Measurements from ENCODE around the gene BRICD5. TPM values are rescaled to one million over a fixed set of nuclear protein-coding genes. Genes with fewer than 3 reads are reported as not detected.

Gene BRICD5
- total RNA-seq, 3 donors from 2014 or later: 6.4 to 8.2 (median 6.8) TPM

- H3K9me3 Mint-ChIP-seq: no peaks in the 10 kb centered on the region
- peaks cover 23% of the 10 kb centered on the region for H3K36me3 Mint-ChIP-seq (ENCODE audit: insufficient read depth)
- H3K4me3 Mint-ChIP-seq: no peak overlapping the region
- no peaks in the 10 kb centered on the region for H3K27me3 Mint-ChIP-seq (ENCODE audit: low read depth)
- DNase-seq: no peak
- H3K4me1 Mint-ChIP-seq (ENCODE audit: low read depth): no peaks in the 10 kb centered on the region
- ATAC-seq: no peak
Observed at GRCh38 chr16:2233046-2233775, 22.5 kb upstream of the BRICD5 start.

- DNase-seq (no peak), ATAC-seq (no peak)
- H3K36me3 Mint-ChIP-seq (ENCODE audit: insufficient read depth): peaks cover 25% of the 10 kb centered on the region
- no peaks in the 10 kb centered on the region for H3K4me1 Mint-ChIP-seq (ENCODE audit: low read depth)
- no peaks in the 10 kb centered on the region for H3K9me3 Mint-ChIP-seq
- no peaks in the 10 kb centered on the region for H3K27me3 Mint-ChIP-seq (ENCODE audit: low read depth)
- H3K4me3 Mint-ChIP-seq: no peak overlapping the region
Observed at GRCh38 chr16:2232094-2232990, 21.7 kb upstream of the BRICD5 start.

- no peak for ATAC-seq
- H3K36me3 Mint-ChIP-seq (ENCODE audit: insufficient read depth): peaks cover 27% of the 10 kb centered on the region
- peaks cover 2% of the 10 kb centered on the region for H3K4me1 Mint-ChIP-seq (ENCODE audit: low read depth)
- DNase-seq: no peak
- no peaks in the 10 kb centered on the region for H3K9me3 Mint-ChIP-seq
- no peaks in the 10 kb centered on the region for H3K27me3 Mint-ChIP-seq (ENCODE audit: low read depth)
- H3K4me3 Mint-ChIP-seq: no peak overlapping the region
Observed at GRCh38 chr16:2231016-2231931, 20.6 kb upstream of the BRICD5 start.

- DNase-seq (no peak), ATAC-seq (no peak)
- peaks cover 7% of the 10 kb centered on the region for H3K4me1 Mint-ChIP-seq (ENCODE audit: low read depth)
- H3K4me3 Mint-ChIP-seq: no peak overlapping the region
- no peaks in the 10 kb centered on the region for H3K27me3 Mint-ChIP-seq (ENCODE audit: low read depth)
- peaks cover 26% of the 10 kb centered on the region for H3K36me3 Mint-ChIP-seq (ENCODE audit: insufficient read depth)
- no peaks in the 10 kb centered on the region for H3K9me3 Mint-ChIP-seq
Observed at GRCh38 chr16:2230376-2230775, 19.7 kb upstream of the BRICD5 start.

- DNase-seq (no peak), ATAC-seq (no peak)
- H3K4me1 Mint-ChIP-seq (ENCODE audit: low read depth): peaks cover 9% of the 10 kb centered on the region
- no peaks in the 10 kb centered on the region for H3K27me3 Mint-ChIP-seq (ENCODE audit: low read depth)
- H3K9me3 Mint-ChIP-seq: no peaks in the 10 kb centered on the region
- no peak overlapping the region for H3K4me3 Mint-ChIP-seq
- peaks cover 20% of the 10 kb centered on the region for H3K36me3 Mint-ChIP-seq (ENCODE audit: insufficient read depth)
Observed at GRCh38 chr16:2229632-2230250, 19.1 kb upstream of the BRICD5 start.

GRCh38 chr16:2229091-2229490 lies 18.4 kb upstream of the BRICD5 start:
- H3K36me3 Mint-ChIP-seq (ENCODE audit: insufficient read depth): peaks cover 20% of the 10 kb centered on the region
- no peak for DNase-seq
- ATAC-seq: no peak
- H3K9me3 Mint-ChIP-seq: no peaks in the 10 kb centered on the region
- no peak overlapping the region for H3K4me3 Mint-ChIP-seq
- no peaks in the 10 kb centered on the region for H3K27me3 Mint-ChIP-seq (ENCODE audit: low read depth)
- peaks cover 15% of the 10 kb centered on the region for H3K4me1 Mint-ChIP-seq (ENCODE audit: low read depth)

- Mint-ChIP-seq H3K36me3 (ENCODE audit: insufficient read depth) (peaks cover 16% of the 10 kb centered on the region), H3K9me3 (no peaks in the 10 kb centered on the region), H3K4me1 (ENCODE audit: low read depth) (peaks cover 15% of the 10 kb centered on the region)
Observed at GRCh38 chr16:2228161-2228824, 17.6 kb upstream of the BRICD5 start.

GRCh38 chr16:2226918-2227317 lies 16.3 kb upstream of the BRICD5 start:
- ATAC-seq: no peak
- H3K4me1 Mint-ChIP-seq (ENCODE audit: low read depth): peaks cover 17% of the 10 kb centered on the region

More at GRCh38 chr16:2228161-2228824, 17.6 kb upstream of the BRICD5 start:
- no peaks in the 10 kb centered on the region for H3K27me3 Mint-ChIP-seq (ENCODE audit: low read depth)
- no peak for ATAC-seq
- no peak overlapping the region for H3K4me3 Mint-ChIP-seq
- DNase-seq: no peak

GRCh38 chr16:2226245-2226793 lies 15.7 kb upstream of the BRICD5 start:
- ATAC-seq (no peak), DNase-seq (no peak)
- peaks cover 13% of the 10 kb centered on the region for H3K36me3 Mint-ChIP-seq (ENCODE audit: insufficient read depth)
- H3K4me1 Mint-ChIP-seq (ENCODE audit: low read depth): peaks cover 17% of the 10 kb centered on the region
- no peak overlapping the region for H3K4me3 Mint-ChIP-seq
- H3K9me3 Mint-ChIP-seq: no peaks in the 10 kb centered on the region
- H3K27me3 Mint-ChIP-seq (ENCODE audit: low read depth): no peaks in the 10 kb centered on the region

More at GRCh38 chr16:2226918-2227317, 16.3 kb upstream of the BRICD5 start:
- Mint-ChIP-seq H3K9me3 (no peaks in the 10 kb centered on the region), H3K4me3 (no peak overlapping the region), H3K27me3 (ENCODE audit: low read depth) (no peaks in the 10 kb centered on the region), H3K36me3 (ENCODE audit: insufficient read depth) (peaks cover 15% of the 10 kb centered on the region)
- no peak for DNase-seq

GRCh38 chr16:2223942-2224486 lies 13.4 kb upstream of the BRICD5 start:
- no peaks in the 10 kb centered on the region for H3K9me3 Mint-ChIP-seq
- H3K4me1 Mint-ChIP-seq (ENCODE audit: low read depth): peaks cover 17% of the 10 kb centered on the region
- peaks cover 4% of the 10 kb centered on the region for H3K36me3 Mint-ChIP-seq (ENCODE audit: insufficient read depth)
- ATAC-seq (peak; percentile 23 to 35), DNase-seq (no peak)
- peak overlapping the region; percentile 85 for H3K4me3 Mint-ChIP-seq
- H3K27me3 Mint-ChIP-seq (ENCODE audit: low read depth): no peaks in the 10 kb centered on the region

GRCh38 chr16:2223221-2223941 lies 12.7 kb upstream of the BRICD5 start, which contains the start of gene E4F1:
Gene E4F1 (plus strand): TSS chr16:2223591. CDS start chr16:2223614, 23 bp downstream.
- peaks cover 17% of the 10 kb centered on the region for H3K4me1 Mint-ChIP-seq (ENCODE audit: low read depth)
- peaks cover 4% of the 10 kb centered on the region for H3K36me3 Mint-ChIP-seq (ENCODE audit: insufficient read depth)
- peak within 1 kb of the TSS; percentile 85 for H3K4me3 Mint-ChIP-seq
- ATAC-seq: peak; percentile 98
- H3K9me3 Mint-ChIP-seq: no peaks in the 10 kb centered on the region
- peak; percentile 99 for DNase-seq
- H3K27me3 Mint-ChIP-seq (ENCODE audit: low read depth): no peaks in the 10 kb centered on the region

GRCh38 chr16:2216330-2216729 lies 5.7 kb upstream of the BRICD5 start:
- Mint-ChIP-seq H3K9me3 (no peaks in the 10 kb centered on the region), H3K4me1 (ENCODE audit: low read depth) (peaks cover 15% of the 10 kb centered on the region), H3K36me3 (ENCODE audit: insufficient read depth) (peaks cover 6% of the 10 kb centered on the region), H3K27me3 (ENCODE audit: low read depth) (no peaks in the 10 kb centered on the region), H3K4me3 (peak overlapping the region; percentile 87)
- ATAC-seq (no peak), DNase-seq (no peak)

Measured in activated T-cell treated with anti-CD3 and anti-CD28 coated beads, Interleukin-2, amount 50 U/mL, for 4 hours (primary cell).